GM18519 (cell line): Measurements from ENCODE around the gene ADRA2B.

Source experiments
- ATAC-seq: cut with Tn5 transposase; IDR thresholded peaks from one replicate; pipeline ENCODE4 v1.9.1; 2021; ENCODE audit warnings: mild to moderate bottlenecking, moderate library complexity; ENCODE audit not compliant: unreplicated experiment, low FRiP score

ADRA2B gene

DNA sequence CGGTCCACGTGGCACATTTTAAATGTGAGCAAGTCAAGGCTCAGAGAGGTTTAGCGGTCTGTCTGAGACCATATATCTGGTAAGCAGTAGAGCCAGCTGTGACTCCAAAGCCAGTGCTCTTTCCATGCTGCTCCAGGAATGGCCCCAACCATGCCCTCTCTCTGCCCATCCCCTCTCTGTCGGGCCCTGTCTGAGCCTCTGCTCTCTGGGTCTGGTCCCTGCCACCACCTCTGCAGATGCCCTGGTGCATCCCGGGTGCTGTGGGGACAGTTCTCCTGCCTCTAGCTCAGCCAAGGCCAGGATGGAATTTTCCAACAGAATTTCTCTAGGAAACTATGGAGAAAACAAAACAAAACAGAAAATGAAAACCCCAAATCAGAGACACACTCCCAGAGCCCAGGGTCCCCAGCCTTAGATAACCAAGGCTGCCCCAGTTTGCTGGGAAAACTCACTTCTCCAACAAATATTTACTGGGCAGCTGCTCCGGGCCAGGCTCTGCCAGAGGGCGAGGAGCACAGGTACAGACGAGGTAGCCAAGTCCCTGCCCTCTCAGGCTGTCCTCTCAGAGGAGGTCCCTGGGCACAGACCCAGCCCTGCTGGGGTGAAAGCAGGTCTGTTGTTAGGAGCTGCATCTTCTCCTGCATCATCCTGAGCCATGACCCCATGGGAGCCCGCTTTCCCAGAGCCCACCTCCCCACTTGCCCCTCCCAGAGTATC lies 9.2 kb downstream of the ADRA2B start:
- no peak for ATAC-seq

DNA sequence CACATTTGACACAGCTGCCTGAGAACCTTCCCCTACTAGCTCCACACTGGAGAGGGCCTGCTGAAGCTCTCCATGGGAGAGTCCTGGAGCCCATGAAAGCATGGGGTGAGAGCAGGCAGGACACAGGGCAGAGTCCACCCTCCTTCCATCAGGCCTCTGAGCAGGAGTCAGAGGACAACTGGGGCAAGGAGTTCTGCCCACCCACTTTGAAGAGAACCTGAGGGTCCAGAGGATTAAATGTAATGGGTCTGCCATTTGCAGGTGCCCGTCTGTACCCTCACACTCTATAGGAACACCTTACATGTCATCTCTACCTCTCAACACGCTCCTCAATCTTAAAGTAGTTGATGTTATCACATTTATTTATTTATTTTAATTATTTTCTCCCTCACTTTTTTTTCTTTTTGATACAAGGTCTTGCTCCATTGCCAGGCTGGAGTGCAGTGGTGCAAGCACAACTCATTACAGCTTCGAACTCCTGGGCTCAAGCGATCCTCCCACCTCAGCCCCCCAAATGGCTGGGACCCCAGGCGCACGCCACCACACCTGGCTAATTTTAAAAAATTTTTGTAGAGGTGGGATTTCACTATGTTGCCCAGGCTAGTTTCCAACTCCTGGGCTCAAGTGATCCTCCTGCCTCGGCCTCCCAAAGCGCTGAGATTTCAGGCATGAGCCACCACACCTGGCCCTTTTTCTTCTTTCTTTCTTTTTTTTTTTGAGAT lies 10.2 kb downstream of the ADRA2B start:
- no peak for ATAC-seq

DNA sequence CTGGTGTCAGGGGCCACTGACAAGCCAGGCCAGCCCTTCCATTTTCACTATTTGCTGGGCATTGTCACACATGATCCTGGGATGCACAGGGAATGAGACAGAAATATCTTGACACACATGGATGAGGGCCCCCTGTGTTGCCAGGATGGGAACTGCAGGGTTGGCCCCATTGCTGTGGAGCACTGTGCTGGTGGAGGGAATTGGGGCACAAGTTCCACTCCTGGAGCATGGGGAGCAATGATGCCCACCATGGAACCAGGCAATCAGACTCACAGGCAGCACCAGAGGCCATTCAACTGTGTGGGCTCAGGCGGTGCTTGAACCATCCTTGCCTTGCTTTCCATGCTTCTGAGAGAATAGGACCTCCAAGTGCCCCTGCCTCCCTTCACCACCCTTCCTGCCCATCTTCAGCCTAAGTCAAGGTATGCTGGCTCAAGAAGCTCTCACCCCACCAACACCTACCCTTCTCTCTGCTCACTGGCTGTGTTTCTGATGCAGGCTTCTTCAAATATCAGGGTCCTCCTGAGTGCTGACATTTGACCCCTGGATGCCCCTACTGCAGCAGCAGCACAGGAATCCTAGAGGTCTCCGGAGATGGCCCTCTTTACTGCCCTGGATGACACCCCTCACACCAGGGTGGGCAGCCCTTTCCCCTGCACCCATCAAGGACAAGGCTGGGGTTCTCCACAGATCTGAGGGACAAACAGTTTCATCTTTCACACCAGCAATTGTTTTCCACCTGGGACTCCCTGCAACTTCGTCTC lies 11.0 kb downstream of the ADRA2B start:
- no peak for ATAC-seq

DNA sequence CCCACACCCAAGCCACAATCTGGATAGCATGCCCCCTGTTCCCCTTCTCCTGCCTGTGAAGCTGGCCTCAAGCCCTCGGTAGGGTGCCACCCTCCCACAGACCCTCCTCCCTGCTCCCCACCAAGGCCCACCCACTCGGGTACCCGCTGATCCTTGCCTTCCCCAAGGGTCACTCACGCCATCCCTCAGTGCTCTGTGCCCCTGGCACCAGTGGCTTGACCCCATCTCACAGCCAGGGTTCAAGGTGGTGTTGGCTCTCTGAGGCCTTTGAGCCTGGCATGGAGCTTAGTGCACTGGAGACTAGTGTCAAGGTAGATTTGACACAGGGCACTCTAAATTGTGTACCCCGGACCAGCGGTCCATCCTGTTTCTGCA lies 11.9 kb downstream of the ADRA2B start:
- no peak for ATAC-seq

DNA sequence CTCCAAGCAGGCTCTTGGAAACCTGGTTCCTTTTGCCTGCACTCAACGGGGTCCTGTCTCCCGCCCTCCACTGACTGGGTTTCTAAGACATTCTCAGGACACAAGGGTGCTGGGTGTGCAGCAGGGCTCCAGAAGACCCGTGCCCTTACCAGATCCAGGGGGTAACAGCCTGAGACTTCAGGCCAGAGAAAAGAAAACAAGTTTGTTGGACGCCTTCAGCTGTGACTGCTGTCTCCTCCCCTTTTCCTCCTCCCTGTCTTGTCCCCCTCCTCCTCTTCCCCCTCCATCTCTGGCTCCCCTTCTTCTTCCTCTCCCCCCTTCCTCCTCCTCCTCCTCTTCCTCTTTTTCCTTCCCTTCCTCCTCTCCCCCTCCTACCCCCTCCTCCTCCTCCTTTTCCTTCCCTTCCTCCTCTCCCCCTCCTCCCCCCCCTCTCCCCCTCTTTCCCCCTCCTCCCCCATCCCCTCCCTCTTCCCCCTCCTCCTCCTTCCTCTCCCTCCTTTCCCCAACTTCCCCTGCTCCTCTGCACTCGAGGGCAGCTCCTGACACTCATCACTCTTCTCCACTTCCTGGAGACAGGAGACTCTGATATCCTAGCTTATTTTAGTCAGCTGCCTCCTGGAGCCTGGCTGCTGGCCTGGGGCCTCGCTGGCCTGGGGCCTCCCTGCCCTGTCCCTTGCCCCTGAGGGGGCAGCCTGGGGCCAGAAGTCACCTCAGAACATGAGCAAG lies 12.4 kb downstream of the ADRA2B start:
- no peak for ATAC-seq

DNA sequence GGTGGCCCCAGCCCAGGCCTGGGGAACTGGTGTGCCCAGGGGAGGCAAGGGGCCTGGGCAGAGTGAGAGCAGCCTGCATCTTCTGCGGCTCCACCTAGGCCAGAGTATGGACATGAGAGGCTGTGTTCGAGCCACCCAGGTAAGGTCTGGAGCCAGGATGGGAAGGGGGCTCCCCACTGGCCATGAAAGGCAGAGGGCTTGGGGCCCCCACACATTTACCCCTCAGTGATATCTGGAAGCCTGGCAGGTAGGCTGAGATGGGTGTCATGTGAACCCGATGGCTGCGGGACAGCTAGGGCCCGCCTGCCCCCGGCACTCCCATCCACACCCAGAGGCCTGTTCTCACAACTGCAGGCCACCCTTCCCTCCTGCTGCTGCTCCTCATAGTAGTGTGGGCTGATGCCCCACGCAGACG lies 13.2 kb downstream of the ADRA2B start:
- no peak for ATAC-seq

DNA sequence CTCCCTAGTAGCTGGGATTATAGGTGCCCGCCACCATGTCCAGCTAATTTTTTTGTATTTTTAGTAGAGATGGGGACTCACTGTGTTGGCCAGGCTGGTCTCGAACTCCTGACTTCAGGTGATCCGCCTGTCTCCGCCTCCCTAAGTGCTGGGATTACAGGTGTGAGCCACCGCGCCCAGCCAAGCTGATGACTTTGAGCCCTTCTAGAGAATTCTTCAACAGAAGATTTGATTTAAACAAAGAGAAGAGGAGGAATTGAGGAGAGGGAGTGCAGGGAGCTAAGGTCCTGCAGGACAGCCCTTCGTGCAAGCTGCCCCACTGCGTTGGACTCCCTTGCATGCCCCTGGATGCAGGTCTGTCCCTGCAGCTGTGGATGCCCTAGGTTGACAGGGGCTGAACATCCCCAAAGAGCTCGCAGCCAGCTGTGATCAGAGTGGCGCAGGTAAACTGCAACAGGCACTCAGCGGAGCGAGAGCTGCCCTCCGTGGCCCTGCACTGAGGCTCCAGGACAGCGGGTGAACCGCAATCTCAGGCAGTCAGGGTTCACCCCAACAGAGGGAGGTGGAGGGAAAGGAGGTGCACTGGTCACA lies 13.7 kb downstream of the ADRA2B start:
- no peak for ATAC-seq

DNA sequence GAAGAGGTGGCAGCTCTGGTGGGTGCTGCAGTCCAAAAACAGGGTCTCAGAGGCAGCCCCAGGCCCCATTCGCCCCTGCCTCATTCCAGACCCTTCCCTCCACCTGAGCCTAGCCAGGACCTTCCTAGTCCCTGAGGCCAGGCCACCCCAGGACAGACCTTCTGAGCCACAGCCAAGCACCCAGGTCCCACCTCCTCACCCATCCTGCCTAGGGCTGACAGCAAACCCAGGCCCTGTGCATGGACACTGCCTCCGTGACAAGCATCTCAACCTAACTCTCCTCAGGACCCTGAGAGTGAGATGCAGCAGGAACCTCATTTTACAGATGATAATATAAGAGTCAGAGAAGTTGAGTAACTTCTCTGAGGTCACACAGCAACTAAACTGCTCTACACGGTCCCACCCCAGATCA lies 15.5 kb downstream of the ADRA2B start:
- ATAC-seq: no peak

DNA sequence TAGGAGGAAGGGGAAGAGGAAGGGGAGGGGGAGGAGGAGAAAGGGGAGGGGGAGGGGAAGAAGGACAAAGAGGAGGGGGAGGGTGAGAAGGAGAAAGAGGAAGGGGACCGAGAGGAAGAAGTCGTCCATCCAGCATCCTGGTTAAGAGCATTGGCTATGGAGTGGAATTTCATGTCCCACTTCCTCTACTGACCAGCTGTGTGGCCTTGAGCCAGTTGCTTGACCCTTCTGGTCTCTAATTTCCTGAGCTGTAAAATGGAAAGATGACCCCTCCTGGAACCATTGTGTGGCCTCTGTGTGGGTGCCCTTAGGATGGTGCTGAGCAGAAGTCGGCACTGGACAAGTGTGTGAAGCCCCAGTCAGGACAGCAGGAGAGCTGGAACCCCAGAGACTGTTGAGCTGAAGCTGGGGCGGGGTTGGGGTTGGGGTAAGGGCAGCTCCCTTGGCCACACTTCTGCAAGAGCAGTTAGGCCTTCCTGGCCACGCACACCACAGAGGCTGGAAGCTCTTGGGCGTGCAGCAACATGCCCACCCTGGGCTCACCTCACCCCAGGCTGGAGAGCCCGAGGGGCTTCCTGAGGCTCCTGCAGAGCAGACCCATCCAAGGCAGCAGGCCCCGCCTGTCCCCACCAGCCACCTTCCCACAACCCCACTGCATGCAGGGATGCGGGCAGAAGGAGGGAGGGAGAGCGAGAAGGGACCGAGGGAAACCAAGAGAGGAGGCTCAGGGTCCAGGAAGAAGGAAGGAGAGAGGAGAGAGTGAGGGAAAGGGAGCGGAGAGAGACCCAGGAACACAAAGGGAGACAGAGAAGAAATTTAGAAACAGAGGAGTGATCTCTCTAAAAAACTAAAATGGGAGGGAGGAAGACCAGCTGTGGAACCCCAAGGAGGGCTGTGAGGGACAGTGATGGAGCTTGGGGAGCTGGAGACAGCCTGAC lies 16.2 kb downstream of the ADRA2B start:
- ATAC-seq: no peak

DNA sequence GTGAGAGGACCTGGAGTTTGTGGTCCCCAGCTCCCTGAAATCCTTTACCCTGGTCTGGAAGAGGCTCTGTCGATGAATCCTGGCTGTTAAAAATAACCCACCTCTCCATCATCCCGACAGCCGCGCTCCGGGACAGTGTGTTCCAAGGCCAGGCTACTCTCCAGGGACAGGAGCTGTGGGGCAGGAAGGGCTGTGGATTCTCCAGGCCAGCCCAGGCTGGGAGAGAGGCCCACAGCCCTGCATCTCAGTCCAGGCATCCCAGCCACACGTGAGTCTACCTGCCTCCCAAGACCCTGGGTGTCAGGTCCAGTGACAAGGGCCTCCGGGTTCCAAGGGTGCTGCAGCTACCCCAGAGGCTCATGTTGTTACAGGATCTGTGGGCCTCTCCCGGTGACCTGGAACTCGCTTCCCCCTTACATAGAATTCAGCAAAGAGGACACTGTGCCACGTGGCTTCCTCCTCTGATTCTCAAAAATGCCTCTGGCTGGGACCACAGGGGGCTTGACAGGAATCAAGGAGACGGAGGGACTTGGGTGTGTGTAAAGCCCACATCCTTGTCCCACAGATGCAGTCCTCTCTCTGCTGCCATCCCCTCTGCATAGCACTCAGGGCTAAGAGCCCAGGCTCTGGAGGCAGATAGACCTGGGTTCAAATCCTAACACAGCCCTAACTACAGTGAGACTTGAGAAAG lies 17.3 kb downstream of the ADRA2B start:
- ATAC-seq: no peak

DNA sequence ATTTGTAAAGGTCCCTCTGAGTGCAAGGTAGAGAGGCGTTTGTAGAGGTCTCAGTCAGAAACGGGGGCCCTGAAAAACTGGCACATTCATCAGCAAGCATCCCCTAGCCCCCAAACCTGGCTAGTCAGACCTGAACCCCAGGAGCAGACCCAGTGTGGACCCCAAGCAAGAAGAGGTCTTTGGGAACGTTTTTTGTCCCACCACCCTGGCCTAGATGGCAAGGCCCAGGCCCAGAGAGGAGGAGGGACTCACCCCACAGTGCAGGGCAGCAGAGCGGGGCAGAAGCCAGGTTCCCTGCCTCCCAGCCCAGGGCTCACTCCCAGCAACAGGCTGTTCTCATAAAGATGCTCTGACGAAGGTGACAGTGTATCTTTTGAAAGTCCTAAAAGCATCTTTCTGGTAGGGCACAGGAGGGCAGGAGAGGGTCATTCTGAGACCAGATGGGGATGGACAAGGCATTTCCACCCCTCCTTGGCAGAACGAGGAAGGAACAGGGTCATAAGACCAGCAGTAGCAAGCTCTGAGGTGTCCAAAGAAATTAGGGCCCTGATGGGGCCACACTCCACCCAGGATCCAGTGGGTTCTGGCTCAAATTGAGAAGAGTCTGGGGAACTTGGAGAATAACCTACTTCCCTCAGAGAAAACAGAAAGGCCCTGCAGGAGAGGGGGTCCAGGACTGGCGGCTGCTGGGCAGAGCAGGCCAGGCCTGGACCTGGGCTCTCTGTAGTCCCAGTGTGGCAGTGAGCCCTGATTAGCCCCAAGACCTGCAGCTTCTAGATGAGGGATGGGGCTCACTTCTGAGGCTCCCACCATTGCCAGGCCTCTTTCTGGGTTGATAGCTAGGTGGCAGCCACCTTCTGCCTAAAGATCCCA lies 18.2 kb downstream of the ADRA2B start:
- no peak for ATAC-seq

DNA sequence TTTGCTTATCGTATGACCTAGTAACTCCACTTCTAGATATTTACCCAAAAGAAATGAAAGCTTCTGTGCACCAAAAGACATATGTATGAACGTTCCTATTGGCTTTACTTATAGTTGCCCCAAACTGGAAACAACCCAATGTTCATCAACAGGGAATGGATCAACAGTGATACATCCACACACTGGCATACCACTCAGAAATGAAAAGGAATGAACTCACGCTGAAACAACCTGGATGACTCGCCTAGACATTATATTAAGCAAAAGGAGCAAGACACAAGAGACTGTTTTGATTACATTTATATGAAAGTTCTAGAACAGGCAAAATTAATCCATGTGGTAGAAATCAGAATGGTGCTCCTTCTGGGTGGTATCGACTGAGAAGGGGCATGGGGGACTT lies 18.9 kb downstream of the ADRA2B start:
- ATAC-seq: no peak

DNA sequence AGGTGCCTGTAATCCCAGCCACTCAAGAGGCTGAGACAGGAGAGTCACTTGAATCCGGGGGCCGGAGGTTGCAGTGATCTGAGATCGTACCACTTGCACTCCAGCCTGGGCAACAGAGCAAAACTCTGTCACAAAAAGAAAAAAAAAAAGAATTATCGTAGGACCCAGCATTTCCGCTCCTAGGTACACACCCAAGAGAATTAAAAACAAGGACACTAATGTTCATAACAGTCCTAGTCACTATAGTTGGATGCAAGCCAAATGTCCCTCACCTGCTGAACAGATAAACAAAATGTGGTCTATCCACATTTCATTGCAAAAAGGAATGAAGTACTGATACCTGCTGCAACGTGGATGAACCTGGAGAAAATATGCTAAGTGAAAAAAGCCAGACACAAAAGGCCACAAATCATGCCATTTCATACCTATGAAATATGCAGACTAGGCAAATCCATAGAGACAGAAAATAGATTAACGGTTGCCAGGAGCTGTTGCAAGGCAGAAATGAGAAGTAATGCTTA lies 21.2 kb downstream of the ADRA2B start:
- no peak for ATAC-seq

DNA sequence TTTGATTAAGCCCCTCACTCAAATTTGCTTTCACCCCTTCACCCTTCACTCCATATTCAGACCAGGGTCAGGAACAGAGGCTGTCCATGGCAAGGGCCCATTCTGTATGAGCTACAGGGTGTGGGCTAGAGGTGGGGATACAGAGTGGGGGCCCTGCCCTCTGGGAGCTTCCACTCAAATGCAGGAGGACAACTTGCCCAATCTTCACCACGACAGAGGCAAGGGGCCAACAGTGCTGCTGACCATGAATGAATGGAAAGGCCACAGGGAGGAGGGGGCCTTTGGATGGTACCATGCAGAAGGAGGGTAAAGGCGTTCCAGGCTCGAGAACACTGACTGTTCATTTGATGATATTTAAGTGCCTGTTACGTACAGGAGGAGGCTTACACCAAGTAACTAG lies 22.8 kb downstream of the ADRA2B start:
- ATAC-seq: no peak

DNA sequence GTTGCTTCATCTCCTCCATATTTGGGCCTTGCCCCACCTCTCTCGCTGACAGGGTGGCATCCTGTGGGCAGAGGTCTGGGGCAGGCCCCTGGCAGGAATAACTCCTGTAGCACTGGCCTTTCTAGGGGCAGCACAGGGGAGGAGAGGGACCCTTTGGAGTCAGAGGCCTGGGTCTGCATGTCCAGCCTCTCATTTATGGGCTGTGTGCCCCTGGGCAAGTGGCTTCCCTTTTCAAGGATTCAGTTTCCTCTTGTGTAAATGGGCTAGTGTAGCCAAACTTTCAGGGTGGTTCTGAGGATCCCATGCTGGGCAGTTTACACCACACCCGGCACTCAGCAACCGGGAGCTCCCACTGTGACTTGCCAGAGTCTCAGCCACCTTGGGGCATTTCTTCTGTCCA lies 23.4 kb downstream of the ADRA2B start:
- ATAC-seq: no peak

DNA sequence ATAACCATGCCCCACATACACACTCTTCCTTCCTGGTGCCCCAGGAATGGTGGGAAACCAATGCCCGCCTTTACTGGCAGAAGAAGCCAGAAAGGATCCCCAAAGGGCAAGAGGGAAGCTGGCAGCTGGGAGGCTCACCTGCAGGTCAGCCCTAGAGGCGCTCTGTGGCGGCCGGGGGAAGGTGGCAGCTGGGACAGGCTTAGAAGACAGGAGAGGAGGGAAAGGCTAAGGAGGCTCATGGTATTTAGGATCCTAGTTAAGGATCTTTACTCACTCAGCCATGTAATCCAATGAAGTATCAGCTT lies 23.8 kb downstream of the ADRA2B start:
- no peak for ATAC-seq

DNA sequence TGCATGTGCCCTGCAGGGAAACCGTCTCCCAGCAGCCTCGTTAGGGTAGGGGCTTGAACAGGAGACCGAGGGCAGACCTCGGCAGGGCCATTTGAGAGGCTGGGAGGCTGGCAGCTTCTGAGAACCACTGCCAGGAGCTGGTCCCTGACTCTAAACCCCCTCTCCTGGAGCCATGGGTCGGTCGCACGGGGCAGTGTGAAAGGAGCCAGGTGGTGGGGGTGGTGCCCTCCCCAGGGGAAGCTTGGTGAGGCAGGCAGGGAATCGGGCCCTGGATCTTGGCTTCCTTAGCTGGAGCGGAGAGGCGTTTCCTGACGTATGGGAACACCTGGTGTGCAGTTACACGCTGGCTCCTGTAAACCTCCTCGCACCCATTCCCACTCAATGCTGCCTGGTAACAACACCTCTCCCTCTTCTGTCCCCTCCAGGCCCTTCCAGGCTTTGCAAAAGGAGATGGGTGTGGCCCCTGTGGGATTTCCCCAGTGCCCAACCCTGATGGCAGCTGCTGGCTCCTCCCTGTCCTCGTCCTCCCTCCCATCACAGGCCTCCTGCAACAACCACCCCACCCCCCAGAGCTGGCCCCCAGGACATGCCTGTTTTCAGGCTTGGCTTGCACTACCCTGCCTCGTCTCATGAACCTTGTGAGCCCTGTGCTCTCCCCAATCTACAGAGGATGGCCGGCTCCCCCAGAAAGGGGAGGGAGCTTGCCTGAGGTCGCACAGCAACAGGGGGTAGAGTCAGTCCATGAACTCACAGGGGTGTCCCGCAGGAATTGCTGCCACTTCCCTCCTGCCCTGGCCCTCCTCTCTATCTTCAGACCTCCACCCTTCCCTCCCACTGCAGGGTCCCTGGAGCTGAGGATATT lies 24.4 kb downstream of the ADRA2B start:
- ATAC-seq: no peak
